Trophoblast cell (in vitro differentiated cells and primary cell): ENCODE data around the gene MYNN. TPM values are rescaled to one million over a fixed set of nuclear protein-coding genes. Genes with fewer than 3 reads are reported as not detected.
"Not testable (repeated sequence)": the region's sequence is repeated elsewhere in the genome, so short reads cannot be mapped to it uniquely, and the experiment has no call there.

Experiments
- DNase-seq, 2 donors: peaks; one replicate each; pipeline ENCODE4 v3.0.0-alpha.2; 2016
- H2AFZ ChIP-seq: 2 replicates; pipeline ENCODE4 v1.6.1; 2013; ENCODE audit warnings: low read length, moderate library complexity, mild to moderate bottlenecking; ENCODE audit not compliant: insufficient read depth, poor library complexity
- H2AK5ac ChIP-seq: 2 replicates; pipeline ENCODE4 v1.6.1; 2013; ENCODE audit warnings: mild to moderate bottlenecking, low read length
- H2BK120ac ChIP-seq: 2 replicates; pipeline ENCODE4 v1.6.1; 2013; ENCODE audit warnings: low read length, mild to moderate bottlenecking, moderate library complexity; ENCODE audit not compliant: insufficient read depth, poor library complexity
- H2BK12ac ChIP-seq: 2 replicates; pipeline ENCODE4 v1.6.1; 2013; ENCODE audit warnings: mild to moderate bottlenecking, low read length, moderate library complexity
- H2BK5ac ChIP-seq: 2 replicates; pipeline ENCODE4 v1.6.1; 2013; ENCODE audit warnings: low read length, low read depth, moderate library complexity, mild to moderate bottlenecking; ENCODE audit not compliant: poor library complexity
- H3K14ac ChIP-seq: 2 replicates; pipeline ENCODE4 v1.6.1; 2013; ENCODE audit warnings: mild to moderate bottlenecking, low read length
- H3K18ac ChIP-seq: 2 replicates; pipeline ENCODE4 v1.6.1; 2013; ENCODE audit warnings: mild to moderate bottlenecking, low read length
- H3K23ac ChIP-seq: 2 replicates; pipeline ENCODE4 v1.6.1; 2013; ENCODE audit warnings: low read length
- H3K27ac ChIP-seq: 2 replicates; pipeline ENCODE4 v1.5.1; 2013; ENCODE audit warnings: low read depth, mild to moderate bottlenecking, inconsistent platforms, low read length, moderate library complexity
- H3K27me3 ChIP-seq: 2 replicates; pipeline ENCODE4 v1.6.1; 2013; ENCODE audit warnings: inconsistent platforms, mild to moderate bottlenecking, low read length, moderate library complexity; ENCODE audit not compliant: insufficient read depth
- H3K36me3 ChIP-seq, 2 experiments: 1 replicate in 1 of 2; 2 replicates in 1 of 2; pipeline ENCODE4 v1.6.1; 2013; ENCODE audit warnings: low read length in 2 of 2, mild to moderate bottlenecking in 2 of 2, moderate library complexity in 1 of 2; ENCODE audit not compliant: insufficient read depth in 2 of 2, control insufficient read depth in 1 of 2
- H3K4ac ChIP-seq: 2 replicates; pipeline ENCODE4 v1.6.1; 2013; ENCODE audit warnings: low read depth, mild to moderate bottlenecking, low read length, moderate library complexity
- H3K4me1 ChIP-seq, 2 experiments: 1 replicate in 1 of 2; 2 replicates in 1 of 2; pipeline ENCODE4 v1.6.1; 2013; ENCODE audit warnings: low read length in 2 of 2, mild to moderate bottlenecking in 2 of 2, moderate library complexity in 1 of 2; ENCODE audit not compliant: insufficient read depth in 2 of 2, control insufficient read depth in 1 of 2
- H3K4me2 ChIP-seq: 2 replicates; pipeline ENCODE4 v1.6.1; 2013; ENCODE audit warnings: inconsistent platforms, mild to moderate bottlenecking, low read length, moderate library complexity
- H3K4me3 ChIP-seq: 2 replicates; pipeline ENCODE4 v1.5.1; 2013; ENCODE audit warnings: mild to moderate bottlenecking, low read depth, low read length, inconsistent platforms
- H3K79me1 ChIP-seq: one replicate; pipeline ENCODE4 v1.6.1; 2013; ENCODE audit warnings: low read length
- H3K79me2 ChIP-seq: 2 replicates; pipeline ENCODE4 v1.6.1; 2013; ENCODE audit warnings: low read length, mild to moderate bottlenecking; ENCODE audit not compliant: control insufficient read depth, insufficient read depth, poor library complexity
- H3K9ac ChIP-seq: 2 replicates; pipeline ENCODE4 v1.6.1; 2013; ENCODE audit warnings: mild to moderate bottlenecking, low read length
- H3K9me3 ChIP-seq: 2 replicates; pipeline ENCODE4 v1.6.1; 2013; ENCODE audit warnings: low read depth, mild to moderate bottlenecking, control low read depth, inconsistent platforms, low read length; ENCODE audit not compliant: insufficient read depth
- H4K12ac ChIP-seq: 2 replicates; pipeline ENCODE4 v1.6.1; 2013; ENCODE audit warnings: low read depth, mild to moderate bottlenecking, low read length, moderate library complexity
- H4K8ac ChIP-seq: 2 replicates; pipeline ENCODE4 v1.6.1; 2013; ENCODE audit warnings: low read depth, mild to moderate bottlenecking, low read length, moderate library complexity
- H4K91ac ChIP-seq: one replicate; pipeline ENCODE4 v1.6.1; 2013; ENCODE audit warnings: low read depth, mild to moderate bottlenecking, low read length, moderate library complexity
- WGBS: extraction: QIAGEN DNeasy Blood & Tissue Kit; methylation state at CpG from one replicate; pipeline ENCODE4 v1.1.7; 2013; ENCODE audit warnings: missing lambda C conversion rate; ENCODE audit not compliant: insufficient read length, insufficient coverage; ENCODE audit errors: extremely low coverage; 5-methylcytosine and 5-hydroxymethylcytosine counted together
- polyA plus RNA-seq: library from polyadenylated mRNA; stranded (reverse); fragments of 200-250 nt; gene quantifications from 2 replicates; pipeline ENCODE4 v1.2.3, GENCODE V29; 2013

Gene MYNN
- polyA plus RNA-seq: 12.6 TPM in 2 replicates

DNA sequence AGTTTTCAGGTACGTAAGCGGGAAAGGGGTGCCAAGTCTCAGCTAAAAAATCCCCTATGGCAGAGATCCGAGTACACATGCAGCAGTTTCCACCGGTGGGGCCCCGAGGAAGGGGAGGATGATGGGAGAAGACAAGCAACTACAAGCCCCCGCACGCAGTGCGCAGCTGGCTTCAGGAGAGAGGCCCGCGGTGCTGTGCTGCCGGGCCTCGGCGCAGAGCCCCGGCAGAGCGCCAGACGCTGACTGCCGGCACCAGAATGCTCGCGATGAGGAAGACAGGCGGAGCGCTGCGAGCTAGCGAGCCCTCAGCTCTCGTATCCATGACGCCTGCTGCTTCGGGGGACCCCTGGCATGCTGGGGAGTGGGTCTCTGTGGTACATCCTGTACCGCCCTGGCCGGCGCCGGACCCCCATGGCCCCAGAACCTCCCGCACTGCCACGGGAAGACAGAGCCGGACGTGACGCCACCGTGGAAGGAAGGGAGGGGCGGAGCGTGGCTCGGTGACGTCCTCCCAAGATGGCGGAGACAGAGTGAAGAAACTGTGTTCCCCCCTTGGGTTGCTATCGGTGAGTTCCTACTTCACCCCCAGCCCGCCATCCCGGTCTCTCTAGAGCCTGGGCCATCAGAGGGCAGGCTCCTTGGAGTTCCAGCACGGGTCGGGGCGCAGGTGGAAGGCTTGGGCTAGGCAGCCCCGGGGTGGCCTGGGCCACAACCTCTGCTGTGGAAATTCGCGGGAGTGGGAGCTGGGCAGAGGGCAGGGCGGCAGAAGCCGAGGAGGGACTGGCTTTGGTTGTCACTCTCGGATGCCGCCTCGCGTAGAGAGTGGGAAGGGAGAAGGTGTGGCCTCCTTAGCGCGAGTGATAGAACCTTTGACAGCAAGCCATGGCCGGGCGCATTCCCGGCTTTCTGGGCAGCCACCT is at the start of gene MYNN:
TSS of gene MYNN (plus strand) at position 500 of the 920 bp plus-strand sequence. CDS start 900 bp downstream, outside the sequence.
- Histone ChIP-seq H3K4me2 (peak within 1 kb of the TSS; percentile 78), H2AFZ (peak within 1 kb of the TSS; percentile 71), H3K27ac (peak within 1 kb of the TSS; percentile 92), H3K4me3 (peak within 1 kb of the TSS; percentile 93), H4K8ac (peak within 1 kb of the TSS; percentile 89), H2BK12ac (no peak within 1 kb of the TSS), H3K23ac (no peak within 1 kb of the TSS), H3K9ac (peak within 1 kb of the TSS; percentile 94), H3K79me1 (peaks cover 14% of the 10 kb centered on the region), H3K9me3 (no peaks in the 10 kb centered on the region), H2AK5ac (peak within 1 kb of the TSS; percentile 34), H3K27me3 (no peaks in the 10 kb centered on the region), H4K12ac (peak within 1 kb of the TSS; percentile 87), H3K36me3 (peaks cover 4 to 9% of the 10 kb centered on the region in 2 experiments), H4K91ac (peak within 1 kb of the TSS; percentile 82), H3K4ac (peak within 1 kb of the TSS; percentile 29), H3K14ac (peak within 1 kb of the TSS; percentile 72), H3K4me1 (no peaks in the 10 kb centered on the region), H2BK120ac (peak within 1 kb of the TSS; percentile 62), H3K79me2 (peaks cover 7% of the 10 kb centered on the region), H2BK5ac (peak within 1 kb of the TSS; percentile 53), H3K18ac (peak within 1 kb of the TSS; percentile 71)
- peak; percentile 88 to 89 for DNase-seq
- WGBS: no CpG with 5 or more reads among the region's 61 CpGs

DNA sequence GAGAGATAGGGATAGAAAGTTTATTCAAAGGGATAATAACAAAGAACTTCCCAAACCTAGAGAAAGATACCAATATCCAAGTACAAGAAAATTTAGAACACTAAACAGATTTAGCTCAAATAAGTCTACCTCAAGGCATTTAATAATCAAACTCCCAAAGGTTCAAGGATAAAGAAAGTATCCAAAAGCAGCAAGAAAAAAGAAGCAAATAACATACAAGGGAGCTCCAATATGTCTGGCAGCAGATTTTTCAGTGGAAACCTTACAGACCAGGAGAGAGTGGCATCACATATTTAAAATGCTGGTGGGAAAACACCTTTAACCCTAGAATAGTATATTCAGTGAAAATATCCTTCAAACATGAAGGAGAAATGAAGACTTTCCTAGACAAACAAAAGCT is 41.3 kb upstream of the MYNN start:
- not testable (repeated sequence) for H2BK12ac ChIP-seq, H2AK5ac ChIP-seq, H3K14ac ChIP-seq, H3K4me3 ChIP-seq, H3K4ac ChIP-seq, H3K4me1 ChIP-seq, H3K27me3 ChIP-seq, DNase-seq, H4K12ac ChIP-seq, H4K8ac ChIP-seq, H3K36me3 ChIP-seq, H3K23ac ChIP-seq, H3K79me2 ChIP-seq, H3K18ac ChIP-seq, H3K4me2 ChIP-seq, H2BK120ac ChIP-seq, H2BK5ac ChIP-seq, H3K9ac ChIP-seq, H4K91ac ChIP-seq, H3K79me1 ChIP-seq, H3K27ac ChIP-seq, H2AFZ ChIP-seq, H3K9me3 ChIP-seq

DNA sequence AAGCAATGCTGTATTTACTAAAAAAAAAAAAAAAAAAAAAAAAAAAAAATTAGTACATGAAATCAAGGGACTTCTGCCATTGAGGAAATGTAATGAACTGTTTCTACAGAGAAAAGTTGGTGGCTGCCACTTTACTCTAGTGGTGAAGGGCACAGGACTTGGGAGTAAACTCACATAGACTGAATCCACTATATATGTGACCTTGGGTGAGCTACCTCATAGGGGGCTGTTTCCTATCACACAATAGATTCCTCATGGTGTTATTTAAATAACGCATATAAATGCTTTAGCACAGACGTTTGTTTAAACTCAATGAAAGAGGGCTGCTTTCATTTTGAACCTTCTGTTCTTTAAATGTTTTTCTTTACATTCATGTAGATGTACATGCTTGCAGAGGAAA is 34.1 kb upstream of the MYNN start:
- H3K4me1 ChIP-seq: no peaks in the 10 kb centered on the region

DNA sequence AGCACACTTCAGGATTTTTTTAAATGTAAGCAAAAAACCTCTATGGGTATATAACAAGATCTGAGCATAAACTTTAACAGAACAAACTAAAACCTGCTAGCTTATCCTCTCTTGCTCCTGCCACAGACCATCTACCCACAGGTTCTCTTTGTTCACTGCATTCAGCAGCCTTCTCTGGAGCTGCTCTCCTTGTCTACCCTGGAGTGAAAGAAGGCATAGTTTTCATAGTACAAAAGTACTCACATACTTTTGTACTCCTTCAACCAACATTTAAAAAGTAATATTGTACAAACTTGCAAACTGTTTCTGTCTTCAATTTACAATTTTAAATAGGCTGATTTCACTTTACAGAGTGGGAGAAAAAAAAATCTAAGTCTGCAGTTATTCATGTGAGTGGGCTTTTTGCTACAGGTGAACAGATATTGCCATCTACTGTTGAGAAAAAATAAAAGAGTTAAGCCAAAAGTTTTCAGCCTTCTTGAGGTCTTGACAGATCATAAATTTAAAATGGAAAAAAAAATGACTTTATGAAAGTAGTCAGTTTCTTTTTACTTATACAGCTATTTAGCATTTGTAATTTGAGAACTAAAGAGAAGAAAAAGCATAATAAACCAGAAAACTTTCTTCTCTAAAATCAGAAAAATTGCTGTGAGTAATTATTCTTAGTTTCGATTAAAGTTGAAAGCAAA is 28.7 kb upstream of the MYNN start:
- WGBS: no CpG with 5 or more reads among the region's 1 CpG
- H4K8ac ChIP-seq: no peak overlapping the region
- no peak overlapping the region for H2BK5ac ChIP-seq
- no peak overlapping the region for H3K14ac ChIP-seq
- H2BK12ac ChIP-seq: no peak overlapping the region
- H3K9ac ChIP-seq: no peak overlapping the region
- H3K4me3 ChIP-seq: no peak overlapping the region
- H3K4me2 ChIP-seq: no peak overlapping the region
- DNase-seq: peak in 1 of 2 donors; percentile 31
- no peak overlapping the region for H3K18ac ChIP-seq
- no peak overlapping the region for H2BK120ac ChIP-seq
- no peaks in the 10 kb centered on the region for H3K9me3 ChIP-seq
- H3K4me1 ChIP-seq: no peaks in the 10 kb centered on the region
- no peak overlapping the region for H3K27ac ChIP-seq
- no peak overlapping the region for H2AFZ ChIP-seq
- no peak overlapping the region for H4K91ac ChIP-seq
- H3K79me2 ChIP-seq: no peaks in the 10 kb centered on the region
- H3K36me3 ChIP-seq: no peaks in the 10 kb centered on the region
- H3K79me1 ChIP-seq: no peaks in the 10 kb centered on the region
- H3K23ac ChIP-seq: no peak overlapping the region
- no peak overlapping the region for H4K12ac ChIP-seq
- H2AK5ac ChIP-seq: no peak overlapping the region
- H3K27me3 ChIP-seq: no peaks in the 10 kb centered on the region
- H3K4ac ChIP-seq: no peak overlapping the region

More for the DNA sequence above, 34.1 kb upstream of the MYNN start:
- no peak overlapping the region for H3K18ac ChIP-seq
- no peak overlapping the region for H4K91ac ChIP-seq
- no peaks in the 10 kb centered on the region for H3K79me2 ChIP-seq
- no peak overlapping the region for H3K4me3 ChIP-seq
- H2AFZ ChIP-seq: no peak overlapping the region
- H4K12ac ChIP-seq: no peak overlapping the region
- WGBS: no CpG with 5 or more reads among the region's 2 CpGs
- H2BK12ac ChIP-seq: no peak overlapping the region
- no peaks in the 10 kb centered on the region for H3K36me3 ChIP-seq
- H2BK5ac ChIP-seq: no peak overlapping the region
- DNase-seq: no peak
- H3K9ac ChIP-seq: no peak overlapping the region
- H4K8ac ChIP-seq: no peak overlapping the region
- no peak overlapping the region for H3K23ac ChIP-seq
- H3K14ac ChIP-seq: no peak overlapping the region
- no peak overlapping the region for H3K4me2 ChIP-seq
- no peaks in the 10 kb centered on the region for H3K9me3 ChIP-seq
- H2AK5ac ChIP-seq: no peak overlapping the region
- no peaks in the 10 kb centered on the region for H3K27me3 ChIP-seq
- H2BK120ac ChIP-seq: no peak overlapping the region
- no peak overlapping the region for H3K4ac ChIP-seq
- no peak overlapping the region for H3K27ac ChIP-seq
- H3K79me1 ChIP-seq: no peaks in the 10 kb centered on the region
